Glomerular visceral epithelial cell (primary cell): ENCODE measurements around the gene LDLRAD3.
"Not testable (repeated sequence)": the region's sequence is repeated elsewhere in the genome, so short reads cannot be mapped to it uniquely, and the experiment has no call there.

Experiments used
- DNase-seq: peaks from one replicate; pipeline ENCODE4 v3.0.0-alpha.2; 2016; ENCODE audit errors: extremely low spot score

Gene LDLRAD3

GRCh38 chr11:36016709-36017108 lies 72.8 kb downstream of the LDLRAD3 start:
- DNase-seq, result no peak

- no peak for DNase-seq
These were observed 75.2 kb downstream of the LDLRAD3 start for GRCh38 chr11:36019005-36019596.

GRCh38 chr11:36019722-36020121 lies 75.9 kb downstream of the LDLRAD3 start:
- peak; percentile 7 for DNase-seq

GRCh38 chr11:36022882-36023281 lies 79.0 kb downstream of the LDLRAD3 start:
- no peak for DNase-seq

GRCh38 chr11:36023922-36024321 lies 80.1 kb downstream of the LDLRAD3 start:
- peak; percentile 21 for DNase-seq

GRCh38 chr11:36024716-36025115 lies 80.9 kb downstream of the LDLRAD3 start:
- no peak for DNase-seq

- no peak for DNase-seq
These were observed 82.6 kb downstream of the LDLRAD3 start for GRCh38 chr11:36026315-36026968.

GRCh38 chr11:36027731-36028130 lies 83.9 kb downstream of the LDLRAD3 start:
- no peak for DNase-seq

- no peak for DNase-seq
These were observed 85.8 kb downstream of the LDLRAD3 start for GRCh38 chr11:36029616-36030015.

GRCh38 chr11:36030731-36031281 lies 86.9 kb downstream of the LDLRAD3 start:
- no peak for DNase-seq

GRCh38 chr11:36033082-36033751 lies 89.4 kb downstream of the LDLRAD3 start:
- DNase-seq, result no peak

- no peak for DNase-seq
These were observed 90.1 kb downstream of the LDLRAD3 start for GRCh38 chr11:36033936-36034335.

- peak; percentile 61 for DNase-seq
These were observed 90.9 kb downstream of the LDLRAD3 start for GRCh38 chr11:36034551-36035331.

GRCh38 chr11:36035454-36035853 lies 91.6 kb downstream of the LDLRAD3 start:
- DNase-seq, result no peak

GRCh38 chr11:36035999-36036398 lies 92.1 kb downstream of the LDLRAD3 start:
- no peak for DNase-seq

- peak; percentile 72 for DNase-seq
These were observed 93.2 kb downstream of the LDLRAD3 start for GRCh38 chr11:36037031-36037430.

- DNase-seq, result no peak
These were observed 94.7 kb downstream of the LDLRAD3 start for GRCh38 chr11:36038541-36038940.

- no peak for DNase-seq
These were observed 95.6 kb downstream of the LDLRAD3 start for GRCh38 chr11:36039471-36039870.

- peak; percentile 13 for DNase-seq
These were observed 98.2 kb downstream of the LDLRAD3 start for GRCh38 chr11:36041988-36042611.

- DNase-seq, result no peak
These were observed 100.8 kb downstream of the LDLRAD3 start for GRCh38 chr11:36044636-36045035.

- DNase-seq, result not testable (repeated sequence)
These were observed 102.1 kb downstream of the LDLRAD3 start for GRCh38 chr11:36045945-36046344.

- DNase-seq, result no peak
These were observed 103.1 kb downstream of the LDLRAD3 start for GRCh38 chr11:36046932-36047331.
